ENCODE data around the gene SHC1.

DNA sequence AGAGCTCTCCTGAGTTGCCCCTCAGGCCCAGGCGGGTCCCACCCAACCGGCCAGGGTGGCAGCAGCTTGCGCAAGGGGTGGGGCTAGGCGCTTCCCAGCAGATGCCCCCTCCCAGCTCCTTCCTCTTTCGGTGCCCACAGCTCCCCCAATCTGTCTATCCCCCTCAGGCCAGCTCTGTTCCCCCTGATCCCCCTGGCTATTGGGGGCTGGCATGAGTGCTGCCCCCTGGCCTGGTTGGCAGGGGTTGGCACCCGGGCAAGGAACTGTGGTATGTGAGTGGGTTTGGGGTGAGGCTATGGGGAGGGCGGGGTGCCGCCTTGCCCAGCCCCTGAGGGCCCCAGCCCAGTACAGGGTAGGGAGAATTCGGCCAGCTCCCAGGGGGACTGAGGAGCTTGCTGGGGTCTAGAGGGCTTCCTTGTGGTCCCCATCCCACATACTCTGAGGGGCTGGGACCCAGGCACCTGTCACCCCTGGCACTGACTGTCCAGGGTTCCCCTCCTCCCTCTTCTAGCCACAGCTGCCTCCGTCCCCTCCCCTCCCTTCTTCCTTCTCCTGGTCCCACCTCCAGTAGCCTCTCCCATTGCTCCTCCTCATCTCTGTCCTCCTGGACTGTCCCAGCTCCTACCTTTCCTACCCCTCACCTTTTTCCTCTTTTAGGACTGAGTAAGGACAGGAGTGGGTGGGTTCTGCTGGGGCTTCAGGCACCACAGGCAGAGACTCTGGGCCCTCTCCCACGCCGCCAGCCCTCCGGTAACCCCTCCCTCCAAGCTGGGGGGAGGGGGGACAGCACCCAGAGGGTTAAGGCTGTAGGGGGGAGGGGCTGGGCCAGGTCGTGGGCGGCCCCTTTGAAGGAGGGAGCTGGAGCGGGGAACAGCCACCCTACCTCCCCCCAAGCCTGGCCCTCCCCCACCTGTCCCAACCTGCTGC is 37.7 kb upstream of the SHC1 start:
- TF ChIP-seq, protein P1, sequence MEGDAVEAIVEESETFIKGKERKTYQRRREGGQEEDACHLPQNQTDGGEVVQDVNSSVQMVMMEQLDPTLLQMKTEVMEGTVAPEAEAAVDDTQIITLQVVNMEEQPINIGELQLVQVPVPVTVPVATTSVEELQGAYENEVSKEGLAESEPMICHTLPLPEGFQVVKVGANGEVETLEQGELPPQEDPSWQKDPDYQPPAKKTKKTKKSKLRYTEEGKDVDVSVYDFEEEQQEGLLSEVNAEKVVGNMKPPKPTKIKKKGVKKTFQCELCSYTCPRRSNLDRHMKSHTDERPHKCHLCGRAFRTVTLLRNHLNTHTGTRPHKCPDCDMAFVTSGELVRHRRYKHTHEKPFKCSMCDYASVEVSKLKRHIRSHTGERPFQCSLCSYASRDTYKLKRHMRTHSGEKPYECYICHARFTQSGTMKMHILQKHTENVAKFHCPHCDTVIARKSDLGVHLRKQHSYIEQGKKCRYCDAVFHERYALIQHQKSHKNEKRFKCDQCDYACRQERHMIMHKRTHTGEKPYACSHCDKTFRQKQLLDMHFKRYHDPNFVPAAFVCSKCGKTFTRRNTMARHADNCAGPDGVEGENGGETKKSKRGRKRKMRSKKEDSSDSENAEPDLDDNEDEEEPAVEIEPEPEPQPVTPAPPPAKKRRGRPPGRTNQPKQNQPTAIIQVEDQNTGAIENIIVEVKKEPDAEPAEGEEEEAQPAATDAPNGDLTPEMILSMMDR (IDR thresholded peaks at IDR 0.05) = no peak
- no peak for TF ChIP-seq POLR2AphosphoS5 (IDR thresholded peaks at IDR 0.05)
- TF ChIP-seq POLR2A (IDR thresholded peaks at IDR 0.05) = no peak

All from gastroesophageal sphincter (tissue), 3 donors.